Panc1 (cell line): ENCODE measurements around the gene GLI3.

Experiments used
- POLR2AphosphoS5 ChIP-seq: IDR thresholded peaks from 2 replicates; pipeline ENCODE4 v1.6.1; 2012; ENCODE audit warnings: mild to moderate bottlenecking, low read depth, low read length, moderate library complexity
- SIN3A ChIP-seq: IDR thresholded peaks from 2 replicates; pipeline ENCODE4 v1.6.1; 2012; ENCODE audit warnings: low read depth, mild to moderate bottlenecking, low read length, moderate library complexity, borderline replicate concordance; ENCODE audit not compliant: insufficient read depth
- TF ChIP-seq, protein P1 (sequence below): fragments of 450-650 bp; IDR thresholded peaks from 2 replicates; pipeline ENCODE4 v1.5.1; 2017; ENCODE audit warnings: mild to moderate bottlenecking
- TF ChIP-seq, protein P2 (sequence below), 2 experiments: IDR thresholded peaks; 2 replicates each; pipeline ENCODE4 v1.6.1; 2011 to 2012; ENCODE audit warnings: low read depth in 2 of 2, control low read depth in 1 of 2, low read length in 1 of 2, mild to moderate bottlenecking in 1 of 2, moderate library complexity in 1 of 2; ENCODE audit not compliant: insufficient read depth in 1 of 2

GRCh38 chr7:42194238-42194637, 42.8 kb downstream of the GLI3 start:
- TF ChIP-seq, protein P1, sequence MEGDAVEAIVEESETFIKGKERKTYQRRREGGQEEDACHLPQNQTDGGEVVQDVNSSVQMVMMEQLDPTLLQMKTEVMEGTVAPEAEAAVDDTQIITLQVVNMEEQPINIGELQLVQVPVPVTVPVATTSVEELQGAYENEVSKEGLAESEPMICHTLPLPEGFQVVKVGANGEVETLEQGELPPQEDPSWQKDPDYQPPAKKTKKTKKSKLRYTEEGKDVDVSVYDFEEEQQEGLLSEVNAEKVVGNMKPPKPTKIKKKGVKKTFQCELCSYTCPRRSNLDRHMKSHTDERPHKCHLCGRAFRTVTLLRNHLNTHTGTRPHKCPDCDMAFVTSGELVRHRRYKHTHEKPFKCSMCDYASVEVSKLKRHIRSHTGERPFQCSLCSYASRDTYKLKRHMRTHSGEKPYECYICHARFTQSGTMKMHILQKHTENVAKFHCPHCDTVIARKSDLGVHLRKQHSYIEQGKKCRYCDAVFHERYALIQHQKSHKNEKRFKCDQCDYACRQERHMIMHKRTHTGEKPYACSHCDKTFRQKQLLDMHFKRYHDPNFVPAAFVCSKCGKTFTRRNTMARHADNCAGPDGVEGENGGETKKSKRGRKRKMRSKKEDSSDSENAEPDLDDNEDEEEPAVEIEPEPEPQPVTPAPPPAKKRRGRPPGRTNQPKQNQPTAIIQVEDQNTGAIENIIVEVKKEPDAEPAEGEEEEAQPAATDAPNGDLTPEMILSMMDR = no peak
- TF ChIP-seq, protein P2, sequence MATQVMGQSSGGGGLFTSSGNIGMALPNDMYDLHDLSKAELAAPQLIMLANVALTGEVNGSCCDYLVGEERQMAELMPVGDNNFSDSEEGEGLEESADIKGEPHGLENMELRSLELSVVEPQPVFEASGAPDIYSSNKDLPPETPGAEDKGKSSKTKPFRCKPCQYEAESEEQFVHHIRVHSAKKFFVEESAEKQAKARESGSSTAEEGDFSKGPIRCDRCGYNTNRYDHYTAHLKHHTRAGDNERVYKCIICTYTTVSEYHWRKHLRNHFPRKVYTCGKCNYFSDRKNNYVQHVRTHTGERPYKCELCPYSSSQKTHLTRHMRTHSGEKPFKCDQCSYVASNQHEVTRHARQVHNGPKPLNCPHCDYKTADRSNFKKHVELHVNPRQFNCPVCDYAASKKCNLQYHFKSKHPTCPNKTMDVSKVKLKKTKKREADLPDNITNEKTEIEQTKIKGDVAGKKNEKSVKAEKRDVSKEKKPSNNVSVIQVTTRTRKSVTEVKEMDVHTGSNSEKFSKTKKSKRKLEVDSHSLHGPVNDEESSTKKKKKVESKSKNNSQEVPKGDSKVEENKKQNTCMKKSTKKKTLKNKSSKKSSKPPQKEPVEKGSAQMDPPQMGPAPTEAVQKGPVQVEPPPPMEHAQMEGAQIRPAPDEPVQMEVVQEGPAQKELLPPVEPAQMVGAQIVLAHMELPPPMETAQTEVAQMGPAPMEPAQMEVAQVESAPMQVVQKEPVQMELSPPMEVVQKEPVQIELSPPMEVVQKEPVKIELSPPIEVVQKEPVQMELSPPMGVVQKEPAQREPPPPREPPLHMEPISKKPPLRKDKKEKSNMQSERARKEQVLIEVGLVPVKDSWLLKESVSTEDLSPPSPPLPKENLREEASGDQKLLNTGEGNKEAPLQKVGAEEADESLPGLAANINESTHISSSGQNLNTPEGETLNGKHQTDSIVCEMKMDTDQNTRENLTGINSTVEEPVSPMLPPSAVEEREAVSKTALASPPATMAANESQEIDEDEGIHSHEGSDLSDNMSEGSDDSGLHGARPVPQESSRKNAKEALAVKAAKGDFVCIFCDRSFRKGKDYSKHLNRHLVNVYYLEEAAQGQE (IDR thresholded peaks at IDR 0.05; ENCODE audit: insufficient read depth in 1 of 2, low read depth in 2 of 2, low read length in 1 of 2) = no peak
- TF ChIP-seq POLR2AphosphoS5 (no peak), SIN3A (no peak)
